Activated CD4-positive, alpha-beta T cell treated with anti-CD3 and anti-CD28 coated beads, Interleukin-2, amount 10 ng/mL, durations not matched to agents 24 days and 14 days (primary cell): Measurements from ENCODE around the gene COL7A1. TPM values are rescaled to one million over a fixed set of nuclear protein-coding genes. Genes with fewer than 3 reads are reported as not detected.

Experiments used
- DNase-seq: peaks from one replicate; pipeline ENCODE4 v3.0.0; 2022
- H3K27ac Mint-ChIP-seq: one replicate; pipeline ENCODE4 v1.8.0; 2022; ENCODE audit warnings: mild to moderate bottlenecking, mixed read lengths
- H3K27me3 Mint-ChIP-seq: one replicate; pipeline ENCODE4 v1.8.0; 2022; ENCODE audit warnings: mixed read lengths
- H3K36me3 Mint-ChIP-seq: one replicate; pipeline ENCODE4 v1.8.0; 2022; ENCODE audit warnings: low read depth, mild to moderate bottlenecking, mixed read lengths
- H3K4me1 Mint-ChIP-seq: one replicate; pipeline ENCODE4 v1.8.0; 2021; ENCODE audit warnings: mixed read lengths
- H3K4me3 Mint-ChIP-seq: one replicate; pipeline ENCODE4 v1.8.0; 2022; ENCODE audit warnings: mild to moderate bottlenecking, moderate library complexity, mixed read lengths
- H3K9me3 Mint-ChIP-seq: one replicate; pipeline ENCODE4 v1.8.0; 2021; ENCODE audit warnings: mixed read lengths
- intact Hi-C: fragments of 100-400 bp; cut with micrococcal nuclease; formaldehyde crosslinking; loops from one replicate; pipeline ENCODE4 v1.15.1; 2023
- total RNA-seq: library from RNA; stranded (reverse); gene quantifications from 2 replicates; pipeline ENCODE4 v1.2.3, GENCODE V29; 2022

The COL7A1 gene
- 0.56 and 0.62 TPM in 2 replicates for total RNA-seq

- Mint-ChIP-seq H3K4me1 (peaks cover 2% of the 10 kb centered on the region), H3K27me3 (peaks cover 18% of the 10 kb centered on the region), H3K36me3 (peaks cover 11% of the 10 kb centered on the region), H3K4me3 (no peak within 1 kb of the TSS), H3K27ac (no peak within 1 kb of the TSS), H3K9me3 (no peaks in the 10 kb centered on the region)
- no peak for DNase-seq
- intact Hi-C loops: no loop called here
These were observed at the start of gene COL7A1 for GRCh38 chr3:48595075-48595525. Gene COL7A1 (minus strand): TSS chr3:48595329. CDS start chr3:48595159, 170 bp downstream.

GRCh38 chr3:48642605-48643004, 47.5 kb upstream of the COL7A1 start:
- intact Hi-C loops: no loop called here
- no peak overlapping the region for H3K4me3 Mint-ChIP-seq

GRCh38 chr3:48641396-48641795, 46.3 kb upstream of the COL7A1 start:
- Mint-ChIP-seq H3K4me1 (peaks cover 3% of the 10 kb centered on the region), H3K27me3 (no peaks in the 10 kb centered on the region), H3K9me3 (no peaks in the 10 kb centered on the region), H3K4me3 (no peak overlapping the region), H3K27ac (no peak overlapping the region), H3K36me3 (peaks cover 5% of the 10 kb centered on the region)
- intact Hi-C loops: no loop called here
- no peak for DNase-seq

More at GRCh38 chr3:48642605-48643004, 47.5 kb upstream of the COL7A1 start:
- no peaks in the 10 kb centered on the region for H3K27me3 Mint-ChIP-seq
- DNase-seq: no peak
- no peaks in the 10 kb centered on the region for H3K9me3 Mint-ChIP-seq
- peaks cover 8% of the 10 kb centered on the region for H3K36me3 Mint-ChIP-seq
- H3K27ac Mint-ChIP-seq: no peak overlapping the region
- H3K4me1 Mint-ChIP-seq: peaks cover 2% of the 10 kb centered on the region

GRCh38 chr3:48639944-48640606, 44.9 kb upstream of the COL7A1 start:
- no peak overlapping the region for H3K27ac Mint-ChIP-seq
- no peaks in the 10 kb centered on the region for H3K27me3 Mint-ChIP-seq
- H3K4me3 Mint-ChIP-seq: no peak overlapping the region
- peaks cover 5% of the 10 kb centered on the region for H3K36me3 Mint-ChIP-seq
- H3K4me1 Mint-ChIP-seq: peaks cover 7% of the 10 kb centered on the region
- no peaks in the 10 kb centered on the region for H3K9me3 Mint-ChIP-seq
- intact Hi-C loops: loop anchor here (10.0 kb wide), 1 partner anchor 335 kb away; the partner anchor contains the start of gene NME6
- no peak for DNase-seq

GRCh38 chr3:48637305-48637704, 42.2 kb upstream of the COL7A1 start:
- Mint-ChIP-seq H3K27me3 (no peaks in the 10 kb centered on the region), H3K4me1 (peaks cover 18% of the 10 kb centered on the region), H3K4me3 (peak overlapping the region; percentile 43), H3K27ac (peak overlapping the region; percentile 7), H3K9me3 (no peaks in the 10 kb centered on the region), H3K36me3 (peaks cover 4% of the 10 kb centered on the region)
- intact Hi-C loops: loop anchor here (10.0 kb wide), 1 partner anchor 333 kb away; the partner anchor contains the start of gene NME6
- no peak for DNase-seq

- Mint-ChIP-seq H3K27ac (peak overlapping the region; percentile 91), H3K9me3 (no peaks in the 10 kb centered on the region), H3K4me1 (peaks cover 19% of the 10 kb centered on the region), H3K4me3 (peak overlapping the region; percentile 93), H3K27me3 (no peaks in the 10 kb centered on the region), H3K36me3 (peaks cover 9% of the 10 kb centered on the region)
- intact Hi-C loops: loop anchor here (10.0 kb wide), 1 partner anchor 331 kb away; the partner anchor contains the start of gene NME6
- DNase-seq: no peak
These were observed 41.1 kb upstream of the COL7A1 start for GRCh38 chr3:48636149-48636655.

GRCh38 chr3:48635222-48636021, 40.3 kb upstream of the COL7A1 start, which contains the start of gene SLC26A6:
Gene SLC26A6 (minus strand): TSS chr3:48635461. CDS start chr3:48635393, 68 bp downstream.
- intact Hi-C loops: loop anchor here (1.0 to 10.0 kb wide), 8 partner anchors 21 to 459 kb away; partner anchors contain the start of genes ATRIP, NME6, QRICH1 and UQCRC1
- DNase-seq: peak; percentile 99
- Mint-ChIP-seq H3K4me3 (peak within 1 kb of the TSS; percentile 93), H3K27ac (peak within 1 kb of the TSS; percentile 91), H3K36me3 (peaks cover 9% of the 10 kb centered on the region), H3K27me3 (no peaks in the 10 kb centered on the region), H3K9me3 (no peaks in the 10 kb centered on the region), H3K4me1 (peaks cover 19% of the 10 kb centered on the region)

- Mint-ChIP-seq H3K4me1 (peaks cover 19% of the 10 kb centered on the region), H3K9me3 (no peaks in the 10 kb centered on the region), H3K27ac (peak overlapping the region; percentile 91), H3K27me3 (no peaks in the 10 kb centered on the region), H3K36me3 (peaks cover 13% of the 10 kb centered on the region), H3K4me3 (peak overlapping the region; percentile 93)
- intact Hi-C loops: loop anchor here (1.0 to 10.0 kb wide), 8 partner anchors 20 to 460 kb away; partner anchors contain the start of genes ATRIP, NME6, QRICH1 and UQCRC1
- DNase-seq: peak; percentile 88
These were observed 39.6 kb upstream of the COL7A1 start for GRCh38 chr3:48634661-48635221.

- Mint-ChIP-seq H3K27ac (no peak overlapping the region), H3K36me3 (peaks cover 21% of the 10 kb centered on the region), H3K27me3 (no peaks in the 10 kb centered on the region), H3K4me1 (peaks cover 19% of the 10 kb centered on the region), H3K4me3 (peak overlapping the region; percentile 93), H3K9me3 (no peaks in the 10 kb centered on the region)
- intact Hi-C loops: loop anchor here (10.0 kb wide), 1 partner anchor 329 kb away; the partner anchor contains the start of gene NME6
- DNase-seq: no peak
These were observed 38.6 kb upstream of the COL7A1 start for GRCh38 chr3:48633743-48634142.

- peaks cover 19% of the 10 kb centered on the region for H3K4me1 Mint-ChIP-seq
- DNase-seq: no peak
- no peaks in the 10 kb centered on the region for H3K27me3 Mint-ChIP-seq
- H3K27ac Mint-ChIP-seq: no peak overlapping the region
- H3K4me3 Mint-ChIP-seq: peak overlapping the region; percentile 18
- no peaks in the 10 kb centered on the region for H3K9me3 Mint-ChIP-seq
- H3K36me3 Mint-ChIP-seq: peaks cover 23% of the 10 kb centered on the region
- intact Hi-C loops: loop anchor here (10.0 kb wide), 1 partner anchor 328 kb away; the partner anchor contains the start of gene NME6
These were observed 38.1 kb upstream of the COL7A1 start for GRCh38 chr3:48633256-48633655.

GRCh38 chr3:48631516-48632448, 36.7 kb upstream of the COL7A1 start:
- intact Hi-C loops: loop anchor here (10.0 kb wide), 1 partner anchor 327 kb away; the partner anchor contains the start of gene NME6

GRCh38 chr3:48630833-48631232, 35.7 kb upstream of the COL7A1 start:
- no peaks in the 10 kb centered on the region for H3K27me3 Mint-ChIP-seq
- H3K4me1 Mint-ChIP-seq: peaks cover 14% of the 10 kb centered on the region
- no peak overlapping the region for H3K4me3 Mint-ChIP-seq
- no peak for DNase-seq
- peak overlapping the region; percentile 41 for H3K27ac Mint-ChIP-seq
- peaks cover 38% of the 10 kb centered on the region for H3K36me3 Mint-ChIP-seq
- no peaks in the 10 kb centered on the region for H3K9me3 Mint-ChIP-seq
- intact Hi-C loops: loop anchor here (10.0 kb wide), 1 partner anchor 326 kb away; the partner anchor contains the start of gene NME6

More at GRCh38 chr3:48631516-48632448, 36.7 kb upstream of the COL7A1 start:
- Mint-ChIP-seq H3K27me3 (no peaks in the 10 kb centered on the region), H3K4me1 (peaks cover 18% of the 10 kb centered on the region), H3K4me3 (no peak overlapping the region), H3K27ac (no peak overlapping the region), H3K36me3 (peaks cover 33% of the 10 kb centered on the region), H3K9me3 (no peaks in the 10 kb centered on the region)
- DNase-seq: no peak
